Karpas-422 (cell line): ENCODE data around the gene PFAS. TPM values are rescaled to one million over a fixed set of nuclear protein-coding genes. Genes with fewer than 3 reads are reported as not detected.

ENCODE experiments used
- DNase-seq: peaks from one replicate; pipeline ENCODE4 v3.0.0-alpha.2; 2015
- H2AFZ ChIP-seq: fragments of 200-600 bp; sonication (generic); 2 replicates; pipeline ENCODE4 v1.6.1; 2014; ENCODE audit warnings: antibody characterized with exemption, low read length, mixed read lengths
- H3K27ac ChIP-seq: fragments of 200-600 bp; sonication (generic); 2 replicates; pipeline ENCODE4 v1.5.1; 2014; ENCODE audit warnings: mild to moderate bottlenecking, low read length, moderate library complexity
- H3K27me3 ChIP-seq: fragments of 200-600 bp; sonication (generic); 2 replicates; pipeline ENCODE4 v1.6.1; 2014; ENCODE audit warnings: low read length, mixed read lengths
- H3K36me3 ChIP-seq: fragments of 200-600 bp; sonication (generic); 2 replicates; pipeline ENCODE4 v1.6.1; 2014; ENCODE audit warnings: low read length, mixed read lengths; ENCODE audit not compliant: insufficient read depth
- H3K4me1 ChIP-seq: fragments of 200-600 bp; sonication (generic); 2 replicates; pipeline ENCODE4 v1.6.1; 2014; ENCODE audit warnings: mild to moderate bottlenecking, low read length, mixed read lengths
- H3K4me2 ChIP-seq: fragments of 200-600 bp; sonication (generic); 2 replicates; pipeline ENCODE4 v1.6.1; 2014; ENCODE audit warnings: low read length, low read depth, mild to moderate bottlenecking; ENCODE audit not compliant: poor library complexity, severe bottlenecking
- H3K4me3 ChIP-seq: fragments of 200-600 bp; sonication (generic); 2 replicates; pipeline ENCODE4 v1.5.1; 2014; ENCODE audit warnings: mild to moderate bottlenecking, antibody characterized with exemption, low read length, mixed read lengths
- H3K79me2 ChIP-seq: fragments of 200-600 bp; sonication (generic); 2 replicates; pipeline ENCODE4 v1.6.1; 2014; ENCODE audit warnings: mild to moderate bottlenecking, low read length, mixed read lengths
- H3K9ac ChIP-seq: fragments of 200-600 bp; sonication (generic); 2 replicates; pipeline ENCODE4 v1.6.0; 2014; ENCODE audit warnings: low read length
- H3K9me2 ChIP-seq: fragments of 200-600 bp; sonication (generic), shearing (Covaris generic); replicated peaks from 2 replicates; pipeline ENCODE4 v1.6.0; 2014; ENCODE audit warnings: mild to moderate bottlenecking, low read length, moderate library complexity; ENCODE audit not compliant: insufficient read depth
- H3K9me3 ChIP-seq: fragments of 300-700, 200-600 bp; sonication (generic); 2 replicates; pipeline ENCODE4 v1.6.1; 2014; ENCODE audit warnings: low read length, mixed read lengths
- H4K20me1 ChIP-seq: fragments of 200-600 bp; sonication (generic); 2 replicates; pipeline ENCODE4 v1.6.1; 2014; ENCODE audit warnings: mild to moderate bottlenecking, antibody characterized with exemption, low read length, low read depth; ENCODE audit not compliant: insufficient read depth
- total RNA-seq: library from RNA; depleted of rRNA; stranded (reverse); fragments of >200 nt; shearing (Covaris generic); gene quantifications from 2 replicates; pipeline ENCODE4 v1.2.3, GENCODE V29; 2014; ENCODE audit warnings: low replicate concordance

The PFAS gene
- total RNA-seq, 1 experiment from 2014 or later = 39.9 TPM

GRCh38 chr17:8256691-8257090 lies 7.6 kb downstream of the PFAS start:
- no peak overlapping the region for H3K27ac ChIP-seq
- H2AFZ ChIP-seq = no peak overlapping the region
- H3K79me2 ChIP-seq = peaks cover 14% of the 10 kb centered on the region
- no peak for DNase-seq
- H3K27me3 ChIP-seq = no peaks in the 10 kb centered on the region
- H3K9me3 ChIP-seq = no peaks in the 10 kb centered on the region
- no peak overlapping the region for H3K9ac ChIP-seq
- H3K36me3 ChIP-seq = peaks cover 51% of the 10 kb centered on the region
- H3K4me1 ChIP-seq = no peaks in the 10 kb centered on the region
- no peak overlapping the region for H3K4me3 ChIP-seq
- H3K4me2 ChIP-seq = no peak overlapping the region
- H4K20me1 ChIP-seq = no peaks in the 10 kb centered on the region
- H3K9me2 ChIP-seq = no peaks in the 10 kb centered on the region

GRCh38 chr17:8257801-8258200 lies 8.7 kb downstream of the PFAS start:
- H3K27me3 ChIP-seq = no peaks in the 10 kb centered on the region

GRCh38 chr17:8264320-8264719 lies 15.2 kb downstream of the PFAS start:
- H3K9me3 ChIP-seq = no peaks in the 10 kb centered on the region
- no peak overlapping the region for H3K9ac ChIP-seq
- no peak overlapping the region for H3K4me3 ChIP-seq
- no peaks in the 10 kb centered on the region for H3K27me3 ChIP-seq
- H3K27ac ChIP-seq = no peak overlapping the region
- no peaks in the 10 kb centered on the region for H3K79me2 ChIP-seq
- H3K4me1 ChIP-seq = no peaks in the 10 kb centered on the region
- no peaks in the 10 kb centered on the region for H4K20me1 ChIP-seq
- no peaks in the 10 kb centered on the region for H3K9me2 ChIP-seq
- H3K4me2 ChIP-seq = no peak overlapping the region
- no peak overlapping the region for H2AFZ ChIP-seq
- DNase-seq = no peak
- H3K36me3 ChIP-seq = peaks cover 32% of the 10 kb centered on the region

More at GRCh38 chr17:8257801-8258200, 8.7 kb downstream of the PFAS start:
- no peaks in the 10 kb centered on the region for H4K20me1 ChIP-seq
- no peaks in the 10 kb centered on the region for H3K9me3 ChIP-seq
- peaks cover 53% of the 10 kb centered on the region for H3K36me3 ChIP-seq
- DNase-seq = no peak
- no peak overlapping the region for H3K27ac ChIP-seq
- peaks cover 5% of the 10 kb centered on the region for H3K79me2 ChIP-seq
- H3K4me1 ChIP-seq = no peaks in the 10 kb centered on the region
- no peak overlapping the region for H3K4me3 ChIP-seq
- H3K9ac ChIP-seq = no peak overlapping the region
- H3K4me2 ChIP-seq = no peak overlapping the region
- H2AFZ ChIP-seq = no peak overlapping the region
- H3K9me2 ChIP-seq = no peaks in the 10 kb centered on the region

- H3K9ac ChIP-seq = no peak overlapping the region
- H3K27ac ChIP-seq = no peak overlapping the region
- no peak for DNase-seq
- no peaks in the 10 kb centered on the region for H3K9me3 ChIP-seq
- peaks cover 35% of the 10 kb centered on the region for H3K36me3 ChIP-seq
- no peak overlapping the region for H2AFZ ChIP-seq
- no peak overlapping the region for H3K4me3 ChIP-seq
- H3K4me1 ChIP-seq = no peaks in the 10 kb centered on the region
- no peaks in the 10 kb centered on the region for H3K9me2 ChIP-seq
- H4K20me1 ChIP-seq = no peaks in the 10 kb centered on the region
- no peaks in the 10 kb centered on the region for H3K27me3 ChIP-seq
- no peaks in the 10 kb centered on the region for H3K79me2 ChIP-seq
- H3K4me2 ChIP-seq = no peak overlapping the region
These were observed 15.9 kb downstream of the PFAS start for GRCh38 chr17:8264836-8265542.

DNA sequence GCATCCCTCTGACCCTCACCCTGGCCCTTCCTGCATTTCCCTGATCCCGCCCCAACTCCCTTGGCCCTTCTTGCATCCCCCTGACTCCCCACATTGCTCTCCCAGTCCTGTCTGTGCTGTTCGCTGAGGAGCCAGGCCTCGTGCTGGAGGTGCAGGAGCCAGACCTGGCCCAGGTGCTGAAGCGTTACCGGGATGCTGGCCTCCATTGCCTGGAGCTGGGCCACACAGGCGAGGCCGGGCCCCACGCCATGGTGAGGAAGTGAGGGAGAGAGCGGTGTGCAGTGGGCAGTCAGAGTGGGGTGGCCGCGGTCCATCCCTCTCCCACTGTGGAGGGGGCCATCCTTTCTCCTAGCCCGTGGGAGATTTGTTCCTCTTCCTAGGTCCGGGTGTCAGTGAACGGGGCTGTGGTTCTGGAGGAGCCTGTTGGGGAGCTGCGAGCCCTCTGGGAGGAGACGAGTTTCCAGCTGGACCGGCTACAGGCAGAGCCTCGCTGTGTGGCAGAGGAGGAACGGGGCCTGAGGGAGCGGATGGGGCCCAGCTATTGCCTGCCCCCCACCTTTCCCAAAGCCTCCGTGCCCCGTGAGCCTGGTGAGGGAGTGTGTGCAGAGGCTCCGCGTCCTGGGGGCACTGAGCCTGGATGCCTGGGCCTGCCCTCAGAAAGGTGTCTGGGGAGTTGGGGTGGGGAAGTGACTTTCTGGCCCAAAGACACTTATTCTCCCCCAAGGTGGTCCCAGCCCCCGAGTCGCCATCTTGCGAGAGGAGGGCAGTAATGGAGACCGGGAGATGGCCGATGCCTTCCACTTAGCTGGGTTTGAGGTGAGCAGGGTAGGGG lies 17.8 kb downstream of the PFAS start:
- H3K9ac ChIP-seq = no peak overlapping the region
- no peaks in the 10 kb centered on the region for H3K27me3 ChIP-seq
- H3K4me2 ChIP-seq = no peak overlapping the region
- no peaks in the 10 kb centered on the region for H3K9me2 ChIP-seq
- H4K20me1 ChIP-seq = no peaks in the 10 kb centered on the region
- H3K36me3 ChIP-seq = peaks cover 33% of the 10 kb centered on the region
- H3K79me2 ChIP-seq = no peaks in the 10 kb centered on the region
- H3K27ac ChIP-seq = no peak overlapping the region
- H3K9me3 ChIP-seq = no peaks in the 10 kb centered on the region
- H2AFZ ChIP-seq = no peak overlapping the region
- no peak for DNase-seq
- no peaks in the 10 kb centered on the region for H3K4me1 ChIP-seq
- no peak overlapping the region for H3K4me3 ChIP-seq

DNA sequence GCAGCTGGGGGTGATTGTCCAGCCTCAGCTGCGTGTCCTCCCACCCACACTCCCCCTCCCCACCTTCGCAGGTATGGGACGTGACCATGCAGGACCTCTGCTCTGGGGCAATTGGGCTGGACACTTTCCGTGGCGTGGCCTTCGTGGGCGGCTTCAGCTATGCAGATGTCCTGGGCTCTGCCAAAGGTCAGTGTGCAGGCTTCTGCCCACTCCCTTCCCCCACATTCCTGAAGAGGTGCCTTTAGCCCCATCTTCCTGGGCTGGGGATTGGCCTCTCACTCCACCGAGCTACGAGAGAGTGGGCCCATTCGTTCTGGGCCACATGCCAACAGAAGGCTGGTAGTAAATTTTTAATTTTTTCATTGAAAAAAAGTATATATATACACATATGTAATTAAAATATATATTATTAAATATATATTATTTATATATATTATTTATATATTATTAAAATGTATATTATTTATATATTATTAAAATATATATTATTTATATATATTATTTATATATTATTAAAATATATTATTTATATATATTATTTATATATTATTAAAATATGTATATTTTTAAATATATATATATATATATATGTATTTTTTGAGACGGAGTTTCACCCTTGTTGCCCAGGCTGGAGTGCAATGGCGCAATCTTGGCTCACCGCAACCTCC lies 18.5 kb downstream of the PFAS start:
- Histone ChIP-seq H3K9me2 (no peaks in the 10 kb centered on the region), H2AFZ (no peak overlapping the region), H4K20me1 (no peaks in the 10 kb centered on the region), H3K36me3 (peaks cover 30% of the 10 kb centered on the region), H3K79me2 (no peaks in the 10 kb centered on the region), H3K9me3 (no peaks in the 10 kb centered on the region), H3K27ac (no peak overlapping the region), H3K4me3 (no peak overlapping the region), H3K27me3 (no peaks in the 10 kb centered on the region), H3K4me1 (no peaks in the 10 kb centered on the region), H3K9ac (no peak overlapping the region), H3K4me2 (no peak overlapping the region)
- no peak for DNase-seq

GRCh38 chr17:8268550-8269298 lies 19.6 kb downstream of the PFAS start:
- H3K9me3 ChIP-seq = no peaks in the 10 kb centered on the region
- H3K4me3 ChIP-seq = no peak overlapping the region
- H4K20me1 ChIP-seq = no peaks in the 10 kb centered on the region
- no peaks in the 10 kb centered on the region for H3K4me1 ChIP-seq
- no peaks in the 10 kb centered on the region for H3K79me2 ChIP-seq
- H3K9ac ChIP-seq = no peak overlapping the region
- no peak for DNase-seq
- no peaks in the 10 kb centered on the region for H3K27me3 ChIP-seq
- H3K9me2 ChIP-seq = no peaks in the 10 kb centered on the region
- no peak overlapping the region for H3K27ac ChIP-seq
- no peak overlapping the region for H3K4me2 ChIP-seq
- H3K36me3 ChIP-seq = peaks cover 23% of the 10 kb centered on the region
- no peak overlapping the region for H2AFZ ChIP-seq
